Breast epithelium (tissue), 3 donors: ENCODE data around the gene SLC43A1.

Experiments used
- CTCF ChIP-seq, 3 donors: fragments of 450-650 bp; IDR thresholded peaks; one replicate each; pipeline ENCODE4 v1.5.1; 2016 to 2017; ENCODE audit warnings: antibody characterized with exemption in 3 of 3, mild to moderate bottlenecking in 3 of 3, moderate library complexity in 3 of 3
- POLR2A ChIP-seq: fragments of 450-650 bp; IDR thresholded peaks from one replicate; pipeline ENCODE4 v1.6.1; 2016; ENCODE audit warnings: antibody characterized with exemption, mild to moderate bottlenecking, moderate library complexity

GRCh38 chr11:57541169-57541568 is 25.7 kb upstream of the SLC43A1 start:
- TF ChIP-seq POLR2A (no peak), CTCF (IDR thresholded peaks at IDR 0.05) (no peak)
